GM21367 (cell line): ENCODE measurements around the gene KCNH2.

Source experiments
- ATAC-seq: cut with Tn5 transposase; IDR thresholded peaks from one replicate; pipeline ENCODE4 v1.9.1; 2021; ENCODE audit not compliant: unreplicated experiment

Gene KCNH2

DNA sequence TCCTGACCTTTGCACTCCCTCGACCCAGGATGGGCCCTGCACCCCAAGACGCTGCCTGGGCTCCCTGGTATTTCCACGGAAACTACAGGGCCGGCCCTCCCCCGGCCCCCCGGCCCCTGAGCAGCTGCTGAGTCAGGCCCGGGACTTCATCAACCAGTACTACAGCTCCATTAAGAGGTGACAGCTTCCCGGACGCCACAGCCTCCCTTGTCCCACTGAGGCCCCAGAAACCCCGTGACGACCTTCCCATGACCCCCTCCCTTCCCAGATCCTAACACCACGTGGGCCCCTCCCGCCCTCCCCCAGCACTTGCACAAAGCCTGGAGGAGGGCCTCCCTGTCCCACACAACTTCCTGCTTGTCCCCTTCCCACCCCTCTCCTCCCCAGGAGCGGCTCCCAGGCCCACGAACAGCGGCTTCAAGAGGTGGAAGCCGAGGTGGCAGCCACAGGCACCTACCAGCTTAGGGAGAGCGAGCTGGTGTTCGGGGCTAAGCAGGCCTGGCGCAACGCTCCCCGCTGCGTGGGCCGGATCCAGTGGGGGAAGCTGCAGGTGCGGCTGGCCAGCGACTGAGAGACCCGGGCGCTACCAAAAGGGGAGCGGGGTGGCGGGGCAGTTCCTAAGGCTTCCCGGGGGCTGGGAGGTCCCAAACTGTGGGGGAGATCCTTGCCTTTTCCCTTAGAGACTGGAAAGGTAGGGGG lies 18.4 kb upstream of the KCNH2 start:
- ATAC-seq = no peak

- no peak for ATAC-seq
These were observed 16.9 kb upstream of the KCNH2 start for GRCh38 chr7:150994838-150995510.

DNA sequence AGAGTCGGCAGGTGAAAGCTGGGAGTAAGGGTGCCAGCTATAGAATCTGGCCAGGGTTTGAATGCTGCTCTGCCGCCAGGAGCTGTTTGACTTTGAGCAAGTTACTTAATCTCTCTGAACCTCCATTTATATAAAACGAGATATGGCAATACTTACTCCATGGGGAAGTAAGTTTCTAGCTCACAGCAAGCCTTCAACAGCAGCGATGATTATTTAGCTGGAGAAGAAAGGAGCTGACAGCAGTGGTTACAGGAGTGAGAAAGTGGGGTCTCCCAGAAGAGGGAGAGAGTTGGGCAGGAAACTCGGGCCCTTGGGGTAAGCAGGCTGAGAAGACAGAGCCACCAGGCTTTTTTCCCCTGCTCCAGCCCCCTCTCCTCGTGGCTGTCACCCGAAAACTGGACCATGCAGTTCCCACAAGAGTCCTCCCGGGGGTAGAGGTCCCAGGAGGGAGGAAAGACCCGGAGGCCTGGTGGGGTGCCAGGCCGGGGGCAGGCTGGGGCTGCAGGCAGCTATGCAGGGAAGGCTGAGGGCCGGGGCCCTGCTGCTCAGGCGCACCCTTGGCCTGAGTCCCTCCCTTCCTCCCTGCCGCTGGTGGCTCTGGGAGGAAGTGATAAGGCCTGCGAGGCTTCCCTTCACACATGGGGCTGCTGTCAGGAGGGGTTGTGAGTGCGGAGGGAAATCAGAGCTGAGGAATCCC lies 16.2 kb upstream of the KCNH2 start:
- no peak for ATAC-seq

- ATAC-seq = no peak
These were observed 15.4 kb upstream of the KCNH2 start for GRCh38 chr7:150993511-150993910.

DNA sequence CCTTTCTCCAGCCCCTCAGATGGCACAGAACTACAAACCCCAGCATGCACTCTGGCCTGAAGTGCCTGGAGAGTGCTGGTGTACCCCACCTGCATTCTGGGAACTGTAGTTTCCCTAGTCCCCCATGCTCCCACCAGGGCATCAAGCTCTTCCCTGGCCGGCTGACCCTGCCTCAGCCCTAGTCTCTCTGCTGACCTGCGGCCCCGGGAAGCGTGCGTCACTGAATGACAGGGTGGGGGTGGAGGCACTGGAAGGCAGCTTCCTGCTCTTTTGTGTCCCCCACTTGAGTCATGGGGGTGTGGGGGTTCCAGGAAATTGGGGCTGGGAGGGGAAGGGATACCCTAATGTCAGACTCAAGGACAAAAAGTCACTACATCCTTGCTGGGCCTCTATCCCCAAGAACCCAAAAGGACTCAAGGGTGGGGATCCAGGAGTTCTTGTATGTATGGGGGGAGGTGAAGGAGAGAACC lies 14.7 kb upstream of the KCNH2 start:
- no peak for ATAC-seq

DNA sequence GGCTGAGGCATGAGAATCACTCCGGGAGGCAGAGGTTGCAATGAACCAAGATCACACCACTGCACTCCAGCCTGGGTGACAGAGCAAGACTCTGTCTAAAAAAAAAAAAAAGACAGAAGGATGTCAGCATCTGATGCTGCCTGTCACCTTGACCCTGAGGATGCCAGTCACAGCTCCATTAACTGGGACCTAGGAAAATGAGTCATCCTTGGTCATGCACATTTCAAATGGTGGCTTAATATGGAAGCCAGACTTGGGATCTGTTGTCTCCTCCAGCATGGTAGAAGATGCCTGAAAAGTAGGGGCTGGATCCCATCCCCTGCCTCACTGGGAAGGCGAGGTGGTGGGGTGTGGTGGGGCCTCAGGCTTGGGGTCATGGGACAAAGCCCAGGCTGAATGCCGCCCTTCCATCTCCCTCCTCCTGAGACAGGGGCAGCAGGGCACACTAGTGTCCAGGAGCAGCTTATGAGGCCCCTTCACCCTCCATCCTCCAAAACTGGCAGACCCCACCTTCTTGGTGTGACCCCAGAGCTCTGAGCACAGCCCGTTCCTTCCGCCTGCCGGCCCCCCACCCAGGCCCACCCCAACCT lies 14.0 kb upstream of the KCNH2 start:
- ATAC-seq = no peak

- ATAC-seq = no peak
These were observed 12.5 kb upstream of the KCNH2 start, which contains the start of gene NOS3 for GRCh38 chr7:150990416-150991186. Gene NOS3 (plus strand): TSS chr7:150991017. CDS start chr7:150993804, 2,787 bp downstream.

- no peak for ATAC-seq
These were observed 11.3 kb upstream of the KCNH2 start for GRCh38 chr7:150989456-150989855.

- no peak for ATAC-seq
These were observed 10.4 kb upstream of the KCNH2 start for GRCh38 chr7:150988230-150989226.

GRCh38 chr7:150986556-150986955 lies 8.4 kb upstream of the KCNH2 start:
- no peak for ATAC-seq

GRCh38 chr7:150986099-150986512 lies 8.0 kb upstream of the KCNH2 start:
- ATAC-seq = no peak

DNA sequence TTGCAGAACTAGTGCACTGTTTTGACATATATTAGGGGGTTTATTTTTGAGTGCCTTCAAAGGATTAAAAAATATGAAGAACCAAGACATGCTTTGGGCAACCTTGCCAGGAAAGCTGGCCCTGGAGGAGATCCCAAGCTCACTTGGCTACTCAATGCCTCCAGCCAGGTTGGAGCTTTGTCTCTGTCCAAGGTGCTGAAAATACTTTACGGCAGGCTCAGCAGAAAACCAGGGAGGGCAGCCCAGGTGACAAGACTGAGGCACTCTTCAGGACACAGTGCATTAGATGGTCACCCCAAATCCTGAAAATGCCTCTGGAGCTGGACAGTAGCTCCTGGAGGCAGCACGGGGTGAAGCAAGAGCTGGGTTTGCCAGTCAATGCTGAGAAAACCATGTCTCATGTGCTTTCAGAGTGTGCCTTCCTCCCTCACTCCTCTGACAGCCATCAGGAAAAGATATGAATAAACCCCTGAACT lies 5.8 kb upstream of the KCNH2 start:
- no peak for ATAC-seq

- no peak for ATAC-seq
These were observed 4.2 kb upstream of the KCNH2 start for GRCh38 chr7:150982351-150982750.

GRCh38 chr7:150981644-150982043 lies 3.5 kb upstream of the KCNH2 start:
- no peak for ATAC-seq

GRCh38 chr7:150980663-150981062 lies 2.5 kb upstream of the KCNH2 start:
- ATAC-seq = no peak

GRCh38 chr7:150979713-150980390 lies 1.7 kb upstream of the KCNH2 start:
- no peak for ATAC-seq

DNA sequence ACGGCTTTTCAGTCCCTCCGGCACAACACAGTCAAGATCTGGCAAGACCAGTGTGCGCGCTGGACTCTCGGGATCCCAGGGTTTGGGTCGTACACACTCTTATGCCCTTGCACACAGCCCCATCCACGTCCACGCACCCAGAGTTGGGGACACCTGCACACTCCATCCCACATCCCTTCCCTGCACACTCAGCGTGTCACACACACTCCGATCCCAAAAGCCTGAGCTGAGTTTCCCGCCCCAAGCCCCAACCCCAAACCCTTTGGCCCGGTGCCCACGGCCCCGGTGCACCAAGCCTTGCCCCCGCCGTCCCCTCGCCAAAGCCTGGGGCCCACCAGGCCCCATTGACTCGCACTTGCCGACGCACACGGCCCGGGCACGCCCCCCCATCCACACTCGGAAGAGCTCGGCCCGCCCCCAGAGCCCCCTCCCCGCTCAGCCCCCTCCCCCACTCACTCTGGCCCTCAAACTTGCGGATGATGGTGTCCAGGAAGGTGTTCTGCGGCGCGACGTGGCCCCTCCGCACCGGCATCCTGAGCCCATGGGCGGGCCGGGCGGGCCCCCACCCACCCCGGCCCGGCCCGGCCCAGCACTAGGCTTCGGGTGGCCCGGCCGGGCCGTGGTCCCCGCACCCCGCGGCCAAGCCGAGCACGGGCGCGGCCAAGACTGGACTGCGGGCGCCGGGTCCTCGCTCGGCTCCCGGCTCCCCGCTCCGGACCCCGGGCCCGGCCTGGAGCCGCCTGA lies 567 bp downstream of the KCNH2 start:
- ATAC-seq = no peak
